IMR-90 (cell line): ENCODE measurements around the gene CCDC175. TPM values are rescaled to one million over a fixed set of nuclear protein-coding genes. Genes with fewer than 3 reads are reported as not detected.

Experiments
- ATAC-seq: fragments of 200-7000 bp; cut with Tn5 transposase; 2 replicates; pipeline ENCODE4 v1.9.1; 2020; ENCODE audit warnings: low read depth, mild to moderate bottlenecking, moderate library complexity
- BruUV-seq: library from RNA; stranded (reverse); fragments of 400-500 nt; replicated peaks from 2 replicates; lab custom pipeline; 2021; lab: Mats Ljungman, UMichigan
- CTCF ChIA-PET: fragments of 300-600 bp; formaldehyde crosslinking; extraction: SDS; loops from one replicate; lab custom pipeline; 2021; ENCODE audit warnings: antibody characterized with exemption; lab: Yijun Ruan, JAX
- POLR2A ChIA-PET: fragments of 300-600 bp; sonication (Branson Sonifier 250); formaldehyde crosslinking; loops from one replicate; lab custom pipeline; 2022; ENCODE audit warnings: antibody characterized with exemption; ENCODE audit not compliant: unreplicated experiment; lab: Charles Lee
- DNase-seq: peaks from one replicate; pipeline ENCODE4 v3.0.0; 2013
- H2AFZ ChIP-seq: replicated peaks from 2 replicates; pipeline ENCODE3; 2013; ENCODE audit warnings: low read length, mild to moderate bottlenecking; ENCODE audit not compliant: poor library complexity
- H2AK5ac ChIP-seq: 2 replicates; pipeline ENCODE4 v1.6.1; 2013; ENCODE audit warnings: low read depth, low read length, inconsistent platforms
- H2AK9ac ChIP-seq: replicated peaks from 2 replicates; pipeline ENCODE3; 2013; ENCODE audit warnings: mild to moderate bottlenecking, low read depth, low read length, moderate library complexity; ENCODE audit not compliant: poor library complexity
- H2BK120ac ChIP-seq: 2 replicates; pipeline ENCODE4 v1.6.1; 2013; ENCODE audit warnings: low read depth, low read length, inconsistent platforms
- H2BK15ac ChIP-seq: 3 replicates; pipeline ENCODE4 v1.6.1; 2013; ENCODE audit warnings: low read depth, low read length, inconsistent platforms
- H2BK20ac ChIP-seq: 2 replicates; pipeline ENCODE4 v1.6.1; 2013; ENCODE audit warnings: low read depth, mild to moderate bottlenecking, inconsistent platforms, low read length, moderate library complexity
- H2BK5ac ChIP-seq: 2 replicates; pipeline ENCODE4 v1.6.1; 2013; ENCODE audit warnings: mild to moderate bottlenecking, low read depth, low read length, inconsistent platforms; ENCODE audit not compliant: poor library complexity, severe bottlenecking
- H3K14ac ChIP-seq: replicated peaks from 2 replicates; pipeline ENCODE4 v1.6.1; 2013; ENCODE audit warnings: low read depth, low read length, inconsistent platforms
- H3K18ac ChIP-seq: 2 replicates; pipeline ENCODE4 v1.6.1; 2013; ENCODE audit warnings: low read depth, low read length, control low read depth
- H3K23ac ChIP-seq: 2 replicates; pipeline ENCODE4 v1.6.1; 2013; ENCODE audit warnings: low read depth, low read length, inconsistent platforms
- H3K27ac ChIP-seq: 2 replicates; pipeline ENCODE4 v1.5.1; 2013; ENCODE audit warnings: mild to moderate bottlenecking, control low read depth, low read length; ENCODE audit not compliant: insufficient read depth
- H3K27me3 ChIP-seq: 2 replicates; pipeline ENCODE4 v1.6.1; 2013; ENCODE audit warnings: low read length; ENCODE audit not compliant: control insufficient read depth, insufficient read depth
- H3K36me3 ChIP-seq: 2 replicates; pipeline ENCODE4 v1.6.1; 2013; ENCODE audit warnings: low read length, mixed read lengths; ENCODE audit not compliant: control insufficient read depth, insufficient read depth
- H3K4ac ChIP-seq: 2 replicates; pipeline ENCODE4 v1.6.1; 2013; ENCODE audit warnings: low read depth, low read length, inconsistent platforms
- H3K4me1 ChIP-seq: 2 replicates; pipeline ENCODE4 v1.6.1; 2013; ENCODE audit warnings: low read length, mixed read lengths; ENCODE audit not compliant: control insufficient read depth, insufficient read depth
- H3K4me2 ChIP-seq: 2 replicates; pipeline ENCODE4 v1.6.1; 2013; ENCODE audit warnings: low read depth, mild to moderate bottlenecking, control low read depth, low read length, moderate library complexity
- H3K4me3 ChIP-seq: 2 replicates; pipeline ENCODE4 v1.5.1; 2013; ENCODE audit warnings: low read depth, mild to moderate bottlenecking, control low read depth, low read length, moderate library complexity; ENCODE audit not compliant: insufficient read depth
- H3K56ac ChIP-seq: 2 replicates; pipeline ENCODE4 v1.6.1; 2013; ENCODE audit warnings: low read length, inconsistent platforms; ENCODE audit not compliant: insufficient read depth; ENCODE audit errors: extremely low read depth
- H3K79me1 ChIP-seq, 2 experiments: 2 replicates each; pipeline ENCODE4 v1.6.1; 2013; ENCODE audit warnings: low read length in 2 of 2, inconsistent platforms in 1 of 2, low read depth in 1 of 2
- H3K9ac ChIP-seq: 2 replicates; pipeline ENCODE4 v1.6.1; 2013; ENCODE audit warnings: low read depth, low read length, control low read depth
- H3K9me1 ChIP-seq: 2 replicates; pipeline ENCODE4 v1.6.1; 2013; ENCODE audit warnings: low read length, inconsistent platforms; ENCODE audit not compliant: insufficient read depth
- H3K9me3 ChIP-seq: 2 replicates; pipeline ENCODE4 v1.6.1; 2013; ENCODE audit warnings: low read length; ENCODE audit not compliant: control insufficient read depth, insufficient read depth
- H4K20me1 ChIP-seq: 2 replicates; pipeline ENCODE4 v1.6.1; 2013; ENCODE audit warnings: low read length, inconsistent platforms; ENCODE audit not compliant: insufficient read depth
- H4K5ac ChIP-seq: 2 replicates; pipeline ENCODE4 v1.6.1; 2013; ENCODE audit warnings: mild to moderate bottlenecking, low read depth, low read length, control low read depth
- H4K8ac ChIP-seq, 2 experiments: 2 replicates each; pipeline ENCODE4 v1.6.1; 2013; ENCODE audit warnings: low read depth in 2 of 2, low read length in 2 of 2, control low read depth in 1 of 2, inconsistent platforms in 1 of 2
- H4K91ac ChIP-seq: 2 replicates; pipeline ENCODE4 v1.6.1; 2013; ENCODE audit warnings: low read depth, low read length, inconsistent platforms; ENCODE audit not compliant: insufficient read depth
- CHD1 ChIP-seq: IDR thresholded peaks from 2 replicates; pipeline ENCODE4 v1.6.1; 2012; ENCODE audit warnings: low read depth, low read length, improper control_type of control experiment
- CTCF ChIP-seq: conservative IDR thresholded peaks from 2 replicates; pipeline ENCODE4 v1.5.1; 2012; ENCODE audit warnings: mild to moderate bottlenecking, low read depth, low read length, improper control_type of control experiment
- MAZ ChIP-seq: IDR thresholded peaks from 2 replicates; pipeline ENCODE4 v1.6.1; 2012; ENCODE audit warnings: low read depth, mild to moderate bottlenecking, low read length, improper control_type of control experiment, moderate library complexity, borderline replicate concordance
- MXI1 ChIP-seq: IDR thresholded peaks from 2 replicates; pipeline ENCODE4 v1.6.1; 2012; ENCODE audit warnings: low read depth, mild to moderate bottlenecking, low read length, moderate library complexity, borderline replicate concordance
- NFE2L2 ChIP-seq: fragments of 150-350 bp; IDR thresholded peaks from 2 replicates; pipeline ENCODE4 v1.6.1; 2016; ENCODE audit warnings: low read depth, mild to moderate bottlenecking, low read length
- POLR2A ChIP-seq: IDR thresholded peaks from 2 replicates; pipeline ENCODE4 v1.6.1; 2012; ENCODE audit warnings: mild to moderate bottlenecking, low read depth, low read length
- RAD21 ChIP-seq: IDR thresholded peaks from 2 replicates; pipeline ENCODE4 v1.6.1; 2012; ENCODE audit warnings: low read length, improper control_type of control experiment
- SMC3 ChIP-seq: fragments of 150-350 bp; IDR thresholded peaks from 2 replicates; pipeline ENCODE4 v1.6.1; 2016; ENCODE audit warnings: low read depth, mild to moderate bottlenecking, antibody characterized with exemption, low read length, moderate library complexity
- USF2 ChIP-seq: fragments of 150-350 bp; IDR thresholded peaks from 2 replicates; pipeline ENCODE4 v1.6.1; 2017; ENCODE audit warnings: mild to moderate bottlenecking, antibody characterized with exemption, low read length, low read depth
- WGBS, 2 experiments: methylation state at CpG; one replicate each; pipeline versions ENCODE4 v1.1.5 to v1.1.7; 2013; ENCODE audit warnings: missing lambda C conversion rate in 2 of 2; ENCODE audit not compliant: insufficient read length in 1 of 2; ENCODE audit errors: extremely low coverage in 2 of 2; 5-methylcytosine and 5-hydroxymethylcytosine counted together
- dilution Hi-C: fragments of 300-500 bp; cut with HindIII; formaldehyde crosslinking; loops from one replicate; pipeline ENCODE4 v1.14.3; 2018; ENCODE audit warnings: low sequenced_read_pairs; ENCODE audit not compliant: unreplicated experiment
- in situ Hi-C: fragments of 300-500 bp; cut with MboI; formaldehyde crosslinking; loops from 3 replicates; pipeline ENCODE4 v1.14.3; 2019; ENCODE audit warnings: low sequenced_read_pairs, inconsistent platforms, mixed read lengths
- intact Hi-C: fragments of 100-400 bp; cut with micrococcal nuclease; formaldehyde crosslinking; loops from 2 replicates; pipeline ENCODE4 v1.10.0; 2022
- polyA plus RNA-seq, 3 experiments: library from polyadenylated mRNA; depleted of rRNA; stranded (reverse); fragments of >200 nt; gene quantifications; 2 replicates each; pipeline ENCODE4 v1.2.3, GENCODE V29; 2012; ENCODE audit warnings: low replicate concordance in 1 of 3
- total RNA-seq: library from RNA; depleted of rRNA; stranded (reverse); fragments of >200 nt; gene quantifications from 2 replicates; pipeline ENCODE4 v1.2.3, GENCODE V29; 2012

CCDC175 gene
- total and polyA plus RNA-seq, 2 of the 4 experiments (the other 2 are of a cell fraction): not detected

- Histone ChIP-seq H2BK120ac (no peak overlapping the region), H2BK15ac (no peak overlapping the region), H3K36me3 (no peaks in the 10 kb centered on the region), H3K9ac (no peak overlapping the region), H2AK9ac (no peak overlapping the region), H3K9me3 (no peaks in the 10 kb centered on the region), H3K23ac (no peak overlapping the region), H3K9me1 (no peaks in the 10 kb centered on the region), H2BK5ac (no peak overlapping the region), H3K14ac (no peak overlapping the region), H4K5ac (no peak overlapping the region), H3K27me3 (peaks cover 11% of the 10 kb centered on the region), H3K4me1 (no peaks in the 10 kb centered on the region), H3K27ac (no peak overlapping the region), H3K18ac (no peak overlapping the region), H2AFZ (no peak overlapping the region), H3K56ac (no peak overlapping the region), H2BK20ac (no peak overlapping the region), H4K8ac (no peak overlapping the region), H3K4ac (no peak overlapping the region), H3K4me3 (no peak overlapping the region), H4K20me1 (no peaks in the 10 kb centered on the region), H3K4me2 (no peak overlapping the region), H3K79me1 (no peaks in the 10 kb centered on the region), H4K91ac (no peak overlapping the region), H2AK5ac (no peak overlapping the region)
- CTCF ChIA-PET: no interaction called here
- TF ChIP-seq NFE2L2 (no peak), CTCF (no peak), RAD21 (no peak), MXI1 (no peak), POLR2A (no peak), SMC3 (no peak), USF2 (no peak), MAZ (no peak), CHD1 (no peak)
- BruUV-seq: no TSS peak
- no peak for ATAC-seq
- no CpG with 5 or more reads among the region's 1 CpG for WGBS, 2 experiments
- intact Hi-C loops: no loop called here
- peak; percentile 11 for DNase-seq
- dilution Hi-C loops: no loop called here
- in situ Hi-C loops: no loop called here
- POLR2A ChIA-PET: no interaction called here
Observed at GRCh38 chr14:59565087-59565486, 11.5 kb downstream of the CCDC175 start.
